ENCODE results near the gene MAP3K21. TPM values are rescaled to one million over a fixed set of nuclear protein-coding genes. Genes with fewer than 3 reads are reported as not detected.

Gene MAP3K21
- polyA plus RNA-seq, 1 donor (not counting 4 experiments of a cell fraction or from before 2014, with no cell fraction given) = 6.4 TPM

DNA sequence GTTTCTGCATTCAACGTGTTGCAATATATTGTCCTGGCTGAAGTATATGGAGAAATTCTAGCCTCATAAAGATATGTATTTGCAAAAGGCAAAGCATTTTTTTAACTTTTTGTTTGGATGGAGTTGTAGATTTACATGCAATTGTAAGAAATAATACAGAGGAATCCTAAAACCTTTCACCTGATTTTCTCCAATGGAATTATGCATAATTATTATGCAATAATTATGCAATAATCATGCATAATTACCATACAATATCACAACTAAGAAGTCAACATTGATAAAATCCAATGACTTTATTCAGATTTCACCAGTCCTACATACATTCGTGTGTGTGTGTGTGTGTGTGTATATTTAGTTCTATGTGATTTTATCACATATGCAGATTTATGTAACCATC lies 7.5 kb upstream of the MAP3K21 start:
- dilution Hi-C loops (cut with MboI; ENCODE audit: extremely low pct_ligation_motif_present, low sequenced_read_pairs) = no loop called here
- Histone ChIP-seq H4K20me1 (ENCODE audit: control insufficient read depth, extremely low read depth, insufficient read depth, low read length) (no peaks in the 10 kb centered on the region), H3K4me1 (ENCODE audit: control insufficient read depth, extremely low read depth, insufficient read depth, low read length) (no peaks in the 10 kb centered on the region), H3K4me2 (ENCODE audit: control insufficient read depth, extremely low read depth, insufficient read depth, low read depth, low read length) (no peak overlapping the region), H3K4me3 (ENCODE audit: control insufficient read depth in 2 of 3, extremely low read depth in 1 of 3, insufficient read depth in 2 of 3, low read depth in 1 of 3, low read length in 3 of 3) (no peak overlapping the region), H3K79me2 (ENCODE audit: control insufficient read depth, insufficient read depth, low read length) (no peaks in the 10 kb centered on the region), H3K9ac (ENCODE audit: control insufficient read depth, extremely low read depth, insufficient read depth, low read length) (no peak overlapping the region), H3K9me3 (ENCODE audit: control insufficient read depth, low read depth, low read length) (no peaks in the 10 kb centered on the region), H3K27me3 (ENCODE audit: control insufficient read depth, extremely low read depth, insufficient read depth, low read length) (no peaks in the 10 kb centered on the region), H3K36me3 (ENCODE audit: control insufficient read depth in 2 of 2, extremely low read depth in 1 of 2, insufficient read depth in 2 of 2, low read length in 2 of 2) (no peaks in the 10 kb centered on the region), H2AFZ (ENCODE audit: control insufficient read depth, low read length) (no peak overlapping the region), H3K9me1 (ENCODE audit: control insufficient read depth, extremely low read depth, insufficient read depth, low read length) (no peaks in the 10 kb centered on the region), H3K27ac (ENCODE audit: control insufficient read depth, insufficient read depth, low read length) (no peak overlapping the region)
- DNase-seq (ENCODE audit: low read depth, low spot score) (no peak), FAIRE-seq (no peak)
- no peak for TF ChIP-seq EZH2 (IDR thresholded peaks at IDR 0.05; ENCODE audit: low read length)
- TF ChIP-seq, protein P1, sequence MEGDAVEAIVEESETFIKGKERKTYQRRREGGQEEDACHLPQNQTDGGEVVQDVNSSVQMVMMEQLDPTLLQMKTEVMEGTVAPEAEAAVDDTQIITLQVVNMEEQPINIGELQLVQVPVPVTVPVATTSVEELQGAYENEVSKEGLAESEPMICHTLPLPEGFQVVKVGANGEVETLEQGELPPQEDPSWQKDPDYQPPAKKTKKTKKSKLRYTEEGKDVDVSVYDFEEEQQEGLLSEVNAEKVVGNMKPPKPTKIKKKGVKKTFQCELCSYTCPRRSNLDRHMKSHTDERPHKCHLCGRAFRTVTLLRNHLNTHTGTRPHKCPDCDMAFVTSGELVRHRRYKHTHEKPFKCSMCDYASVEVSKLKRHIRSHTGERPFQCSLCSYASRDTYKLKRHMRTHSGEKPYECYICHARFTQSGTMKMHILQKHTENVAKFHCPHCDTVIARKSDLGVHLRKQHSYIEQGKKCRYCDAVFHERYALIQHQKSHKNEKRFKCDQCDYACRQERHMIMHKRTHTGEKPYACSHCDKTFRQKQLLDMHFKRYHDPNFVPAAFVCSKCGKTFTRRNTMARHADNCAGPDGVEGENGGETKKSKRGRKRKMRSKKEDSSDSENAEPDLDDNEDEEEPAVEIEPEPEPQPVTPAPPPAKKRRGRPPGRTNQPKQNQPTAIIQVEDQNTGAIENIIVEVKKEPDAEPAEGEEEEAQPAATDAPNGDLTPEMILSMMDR (optimal IDR thresholded peaks at IDR 0.05 in 1 of 3, IDR thresholded peaks at IDR 0.05 in 1 of 3, conservative IDR thresholded peaks at IDR 0.05 in 1 of 3; ENCODE audit: extremely low read depth in 1 of 3, insufficient read depth in 2 of 3, low read length in 3 of 3) = no peak

DNA sequence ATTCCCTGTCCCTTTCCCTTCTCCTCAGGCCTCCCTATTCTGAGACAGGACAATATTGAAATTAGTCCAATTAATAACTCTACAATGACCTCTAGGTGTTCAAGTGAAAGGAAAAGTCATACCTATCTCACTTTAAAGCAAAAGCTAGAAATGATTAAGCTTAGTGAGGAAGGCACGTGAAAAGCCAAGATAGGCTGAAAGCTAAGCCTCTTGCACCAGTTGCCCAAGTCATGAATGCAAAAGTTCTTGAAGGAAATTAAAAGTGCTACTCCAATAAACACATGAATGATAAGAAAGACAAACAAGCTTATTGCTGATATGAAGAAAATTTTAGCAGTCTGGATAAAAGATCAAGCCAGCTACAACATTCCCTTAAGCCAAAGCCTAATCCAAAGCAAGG lies 3.8 kb upstream of the MAP3K21 start:
- H3K4me1 ChIP-seq (ENCODE audit: control insufficient read depth, extremely low read depth, insufficient read depth, low read length) = peaks cover 5% of the 10 kb centered on the region
- no peak overlapping the region for H2AFZ ChIP-seq (ENCODE audit: control insufficient read depth, low read length)
- H3K36me3 ChIP-seq (ENCODE audit: control insufficient read depth in 2 of 2, extremely low read depth in 1 of 2, insufficient read depth in 2 of 2, low read length in 2 of 2) = no peaks in the 10 kb centered on the region
- no peaks in the 10 kb centered on the region for H4K20me1 ChIP-seq (ENCODE audit: control insufficient read depth, extremely low read depth, insufficient read depth, low read length)
- DNase-seq (ENCODE audit: low read depth, low spot score) = no peak
- H3K9ac ChIP-seq (ENCODE audit: control insufficient read depth, extremely low read depth, insufficient read depth, low read length) = no peak overlapping the region
- no peaks in the 10 kb centered on the region for H3K9me3 ChIP-seq (ENCODE audit: control insufficient read depth, low read depth, low read length)
- H3K9me1 ChIP-seq (ENCODE audit: control insufficient read depth, extremely low read depth, insufficient read depth, low read length) = no peaks in the 10 kb centered on the region
- no peaks in the 10 kb centered on the region for H3K27me3 ChIP-seq (ENCODE audit: control insufficient read depth, extremely low read depth, insufficient read depth, low read length)
- dilution Hi-C loops (cut with MboI; ENCODE audit: extremely low pct_ligation_motif_present, low sequenced_read_pairs) = no loop called here
- FAIRE-seq = no peak
- peaks cover 4% of the 10 kb centered on the region for H3K79me2 ChIP-seq (ENCODE audit: control insufficient read depth, insufficient read depth, low read length)
- no peak overlapping the region for H3K27ac ChIP-seq (ENCODE audit: control insufficient read depth, insufficient read depth, low read length)
- no peak overlapping the region for H3K4me3 ChIP-seq (ENCODE audit: control insufficient read depth in 2 of 3, extremely low read depth in 1 of 3, insufficient read depth in 2 of 3, low read depth in 1 of 3, low read length in 3 of 3)
- no peak overlapping the region for H3K4me2 ChIP-seq (ENCODE audit: control insufficient read depth, extremely low read depth, insufficient read depth, low read depth, low read length)
- TF ChIP-seq, protein P1 (optimal IDR thresholded peaks at IDR 0.05 in 1 of 3, IDR thresholded peaks at IDR 0.05 in 1 of 3, conservative IDR thresholded peaks at IDR 0.05 in 1 of 3; ENCODE audit: extremely low read depth in 1 of 3, insufficient read depth in 2 of 3, low read length in 3 of 3) = no peak
- TF ChIP-seq EZH2 (IDR thresholded peaks at IDR 0.05; ENCODE audit: low read length) = no peak

Measured in keratinocyte (primary cell).